Measurements from ENCODE around the gene CREG2.

CREG2 gene

GRCh38 chr2:101408925-101409324 lies 21.6 kb upstream of the CREG2 start:
- no peak for DNase-seq

- no peak for DNase-seq
Measured at GRCh38 chr2:101405351-101405899, 18.1 kb upstream of the CREG2 start.

- DNase-seq = no peak
Measured at GRCh38 chr2:101403745-101404144, 16.4 kb upstream of the CREG2 start.

- no peak for DNase-seq
Measured at GRCh38 chr2:101402630-101403029, 15.3 kb upstream of the CREG2 start.

- no peak for DNase-seq
Measured at GRCh38 chr2:101401906-101402305, 14.6 kb upstream of the CREG2 start.

- DNase-seq = no peak
Measured at GRCh38 chr2:101401326-101401665, 14.0 kb upstream of the CREG2 start.

GRCh38 chr2:101400506-101401325 lies 13.4 kb upstream of the CREG2 start:
- DNase-seq = no peak

GRCh38 chr2:101400048-101400447 lies 12.7 kb upstream of the CREG2 start:
- DNase-seq = no peak

GRCh38 chr2:101399021-101399799 lies 11.9 kb upstream of the CREG2 start:
- no peak for DNase-seq

- no peak for DNase-seq
Measured at GRCh38 chr2:101398116-101398821, 11.0 kb upstream of the CREG2 start.

- no peak for DNase-seq
Measured at GRCh38 chr2:101396316-101396717, 9.0 kb upstream of the CREG2 start.

GRCh38 chr2:101395545-101396315 lies 8.4 kb upstream of the CREG2 start:
- DNase-seq = no peak

GRCh38 chr2:101388232-101388631 lies 929 bp upstream of the CREG2 start:
- no peak for DNase-seq

GRCh38 chr2:101386599-101387150 lies 628 bp downstream of the CREG2 start:
- no peak for DNase-seq

GRCh38 chr2:101383016-101383541 lies 4.2 kb downstream of the CREG2 start:
- no peak for DNase-seq

GRCh38 chr2:101382442-101382841 lies 4.9 kb downstream of the CREG2 start:
- DNase-seq = no peak

GRCh38 chr2:101380376-101380775 lies 6.9 kb downstream of the CREG2 start:
- DNase-seq = no peak

- no peak for DNase-seq
Measured at GRCh38 chr2:101379091-101379490, 8.2 kb downstream of the CREG2 start.

GRCh38 chr2:101375653-101376052 lies 11.7 kb downstream of the CREG2 start:
- DNase-seq = no peak

- no peak for DNase-seq
Measured at GRCh38 chr2:101374821-101375561, 12.3 kb downstream of the CREG2 start.

GRCh38 chr2:101372792-101373191 lies 14.5 kb downstream of the CREG2 start:
- no peak for DNase-seq
